ENCODE measurements around the gene ELK3. TPM values are rescaled to one million over a fixed set of nuclear protein-coding genes. Genes with fewer than 3 reads are reported as not detected.
A peak's percentile ranks its signal among the peaks of the same experiment; 100 is the strongest.

ELK3 gene
- total RNA-seq, 2 donors from 2014 or later, result 18.4 to 28.7 TPM

DNA sequence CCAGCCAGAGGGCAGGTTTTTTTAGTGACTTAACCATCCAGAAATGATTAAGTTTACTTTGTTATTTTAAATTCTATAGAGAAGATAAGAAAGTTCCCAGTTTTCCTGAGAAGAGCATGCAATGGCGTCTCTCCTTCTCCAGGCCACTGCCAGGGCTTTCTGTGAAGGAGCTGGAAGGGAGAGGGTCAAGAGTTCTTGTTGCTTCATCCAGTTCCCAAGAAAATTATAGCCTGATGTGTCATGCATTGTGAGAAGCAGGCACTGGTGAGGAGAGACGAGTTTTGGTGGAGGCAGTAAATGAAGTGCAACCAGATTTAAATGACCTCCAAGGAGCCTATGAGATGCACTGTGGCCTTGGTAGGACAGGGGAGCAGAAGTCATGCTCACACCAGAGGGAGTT lies 14.2 kb downstream of the ELK3 start:
- ATAC-seq, result peak; percentile 16 to 23
- intact Hi-C loops (cut with DNase I), result no loop called here

GRCh38 chr12:96208801-96209549 lies 14.8 kb downstream of the ELK3 start:
- peak; percentile 54 to 57 for ATAC-seq
- no peak for DNase-seq
- intact Hi-C loops (cut with DNase I), result no loop called here

More for the DNA sequence above, 14.2 kb downstream of the ELK3 start:
- no peak for DNase-seq

GRCh38 chr12:96210376-96211055 lies 16.3 kb downstream of the ELK3 start:
- ATAC-seq (peak in 1 of 2 donors; percentile 19), DNase-seq (no peak)
- intact Hi-C loops (cut with DNase I), result loop anchor here (5.0 kb wide), 3 partner anchors 43 to 292 kb away; no protein-coding TSS in a partner anchor

- intact Hi-C loops (cut with DNase I), result loop anchor here (5.0 kb wide), 3 partner anchors 45 to 290 kb away; no protein-coding TSS in a partner anchor
- ATAC-seq (no peak), DNase-seq (no peak)
Measured at GRCh38 chr12:96211988-96212387, 17.8 kb downstream of the ELK3 start.

DNA sequence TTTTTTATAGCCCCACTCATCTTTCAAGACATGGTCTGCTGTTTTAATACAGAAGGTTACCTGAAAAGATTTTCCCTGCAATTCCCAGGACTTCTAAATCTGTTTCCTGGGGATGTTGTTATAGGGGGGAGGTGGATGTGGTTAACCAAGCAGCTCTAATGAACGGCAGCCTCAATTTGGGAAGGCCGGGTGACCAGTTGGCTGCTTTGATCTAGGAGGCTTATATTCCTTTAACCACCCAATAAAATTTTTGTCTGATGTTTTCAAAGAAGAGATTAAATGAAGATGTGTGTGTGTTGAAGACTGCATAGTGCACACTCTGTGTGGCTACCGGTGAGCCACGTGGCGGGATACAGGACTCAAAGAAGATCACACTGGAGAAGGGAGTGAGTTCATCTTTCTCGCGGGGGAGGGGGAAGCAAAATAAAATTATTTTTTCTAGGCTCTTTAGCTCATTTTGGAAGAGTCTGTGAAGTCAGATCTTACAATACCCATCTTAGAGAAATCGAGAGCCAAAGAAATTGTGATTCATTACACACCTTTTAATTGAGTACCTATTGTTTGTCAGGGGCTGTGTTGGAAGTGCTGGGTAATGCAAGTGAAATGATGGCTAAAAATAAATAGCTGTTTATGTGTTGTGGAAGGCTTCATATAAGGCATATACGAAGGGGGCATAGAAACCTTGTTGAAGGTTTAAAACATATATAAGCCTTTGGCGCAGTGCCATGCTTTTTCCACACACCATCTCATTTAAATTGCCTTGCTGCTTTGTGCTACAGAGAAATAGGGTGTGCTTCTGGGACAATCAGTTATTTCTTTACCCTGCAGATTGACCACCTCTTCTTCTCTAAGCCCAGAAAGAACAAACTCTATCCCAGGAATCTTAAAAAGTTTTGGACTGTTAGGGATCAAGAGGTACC lies 18.5 kb downstream of the ELK3 start:
- DNase-seq, result no peak
- ATAC-seq, result no peak
- intact Hi-C loops (cut with DNase I), result loop anchor here (5.0 kb wide), 3 partner anchors 45 to 290 kb away; no protein-coding TSS in a partner anchor

DNA sequence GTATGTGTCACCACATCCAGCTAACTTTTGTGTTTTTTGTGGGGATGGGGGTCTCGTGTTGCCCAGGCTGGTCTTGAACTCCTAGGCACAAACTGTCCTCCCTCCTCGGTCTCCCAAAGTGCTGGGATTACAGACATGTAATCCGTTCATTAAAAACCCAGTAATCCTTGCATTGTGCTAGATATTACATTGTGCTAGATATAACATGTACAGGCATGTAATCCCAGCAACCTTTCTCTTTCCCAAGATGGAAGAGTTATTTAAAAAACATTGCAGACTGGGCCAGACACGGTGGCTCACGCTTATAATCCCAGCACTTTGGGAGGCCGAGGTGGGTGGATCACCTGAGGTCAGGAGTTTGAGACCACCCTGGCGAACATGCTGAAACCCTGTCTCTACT lies 19.7 kb downstream of the ELK3 start:
- DNase-seq (no peak), ATAC-seq (no peak)
- intact Hi-C loops (cut with DNase I), result loop anchor here (5.0 kb wide), 3 partner anchors 47 to 288 kb away; no protein-coding TSS in a partner anchor

DNA sequence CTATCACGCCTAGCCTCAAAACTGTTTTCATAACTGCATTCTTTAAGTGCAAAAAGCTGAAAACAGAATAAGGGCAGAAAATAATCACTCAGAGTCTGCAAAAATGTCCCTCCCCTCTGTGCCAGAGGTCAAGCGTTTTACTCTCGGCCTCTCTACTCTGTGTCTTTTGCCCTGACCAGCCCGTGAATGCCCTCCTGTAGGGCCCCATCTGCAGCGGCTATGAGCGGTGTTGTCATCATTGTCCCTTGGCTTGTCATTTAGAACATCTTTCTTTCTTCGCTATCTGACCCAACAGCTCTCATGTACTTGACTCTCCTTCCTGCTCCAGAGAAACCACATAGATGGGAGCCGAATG lies 21.7 kb downstream of the ELK3 start:
- intact Hi-C loops (cut with DNase I), result loop anchor here in 1 of 2 donors (1.0 kb wide), 2 partner anchors 154 to 273 kb away; partner anchors contain the start of gene CFAP54
- no peak for ATAC-seq
- DNase-seq, result no peak

DNA sequence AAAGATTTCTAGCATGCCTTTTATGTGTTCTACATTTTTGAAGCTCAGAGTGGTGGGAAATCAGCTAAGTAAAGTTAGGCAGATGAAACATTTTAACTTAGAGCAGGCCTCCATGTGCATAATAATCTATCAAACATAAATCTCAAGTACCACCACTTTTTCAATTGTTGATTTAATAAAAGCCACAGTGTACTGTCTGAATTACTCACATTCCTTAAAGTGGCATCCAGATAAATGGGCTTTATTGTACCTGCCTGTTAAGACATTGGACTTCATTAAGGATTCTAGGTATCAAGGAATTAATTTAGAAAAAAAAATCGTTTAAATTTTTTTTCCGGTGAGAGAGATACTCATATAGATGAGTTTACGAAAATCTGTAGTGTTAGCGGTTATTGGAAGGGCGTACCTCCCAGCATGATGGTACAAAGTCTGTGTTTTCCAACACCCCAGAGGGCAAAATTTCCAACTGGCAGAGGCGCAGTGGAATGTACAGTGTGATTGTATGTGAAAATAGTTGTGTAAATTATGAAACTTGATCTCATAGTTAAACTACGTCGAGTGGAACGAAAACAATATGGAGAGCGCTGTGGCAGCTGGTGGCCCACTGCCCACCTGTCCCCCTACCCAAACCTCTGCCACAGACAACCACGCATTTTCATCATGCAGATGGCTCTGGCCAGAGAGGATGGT lies 25.0 kb downstream of the ELK3 start:
- no peak for DNase-seq
- intact Hi-C loops (cut with DNase I), result no loop called here
- no peak for ATAC-seq

GRCh38 chr12:96219700-96220206 lies 25.6 kb downstream of the ELK3 start:
- DNase-seq, result peak; percentile 29
- ATAC-seq, result peak in 1 of 2 donors; percentile 23
- intact Hi-C loops (cut with DNase I), result no loop called here

DNA sequence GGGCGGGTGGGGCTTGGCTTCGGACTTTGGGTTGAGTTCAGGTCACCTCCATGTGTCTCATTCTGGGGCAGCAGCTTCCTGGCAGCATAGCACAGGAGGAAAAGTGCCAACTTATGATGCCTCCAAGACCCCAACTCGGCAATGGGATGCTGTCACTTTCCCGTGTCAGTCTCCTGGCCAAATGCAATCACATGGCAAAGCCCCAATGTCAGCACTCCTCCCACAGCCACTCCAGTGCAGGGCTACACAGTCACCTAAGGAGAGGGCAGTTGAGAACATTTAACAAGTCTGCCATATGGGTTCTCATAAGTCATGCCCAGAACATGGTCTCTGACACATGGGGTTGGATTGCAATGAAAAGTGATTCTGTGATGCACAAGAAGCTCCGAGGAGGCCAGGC lies 26.7 kb downstream of the ELK3 start:
- ATAC-seq, result peak; percentile 91 to 92
- DNase-seq, result peak; percentile 71
- intact Hi-C loops (cut with DNase I), result no loop called here

GRCh38 chr12:96221391-96221790 lies 27.2 kb downstream of the ELK3 start:
- DNase-seq (no peak), ATAC-seq (peak in 1 of 2 donors; percentile 3)
- intact Hi-C loops (cut with DNase I), result no loop called here

DNA sequence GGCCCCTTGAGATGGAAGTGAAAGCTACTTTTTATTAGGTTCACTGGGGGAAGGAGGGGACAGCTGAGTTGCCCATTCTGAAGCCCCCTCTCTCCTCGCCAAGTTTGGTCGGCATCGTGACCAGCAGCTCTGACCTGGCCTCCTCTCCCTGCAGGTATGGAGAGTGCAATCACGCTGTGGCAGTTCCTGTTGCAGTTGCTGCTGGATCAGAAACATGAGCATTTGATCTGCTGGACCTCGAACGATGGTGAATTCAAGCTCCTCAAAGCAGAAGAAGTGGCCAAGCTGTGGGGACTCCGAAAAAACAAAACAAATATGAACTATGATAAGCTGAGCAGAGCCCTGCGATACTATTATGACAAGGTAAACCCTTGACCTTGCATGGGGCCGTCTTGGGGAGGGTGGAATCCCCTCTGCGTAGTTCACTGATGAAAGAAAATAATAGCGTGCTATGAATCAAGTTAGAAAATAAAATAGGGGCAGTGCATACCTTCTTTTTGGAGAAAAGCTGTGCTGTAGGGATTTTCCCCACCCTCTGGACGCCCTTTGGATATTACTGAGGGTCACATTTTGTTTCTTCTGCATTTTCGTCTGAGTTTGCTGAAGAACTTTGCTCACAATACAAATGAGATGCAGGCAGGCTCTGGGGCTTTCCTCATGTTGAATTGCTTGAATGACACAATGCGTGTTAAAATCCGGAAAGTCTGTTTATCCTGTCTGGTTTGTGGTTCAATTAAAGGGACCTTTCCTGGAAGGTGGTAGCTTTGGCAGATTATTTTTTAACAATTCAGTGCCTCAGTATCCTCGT lies 29.4 kb downstream of the ELK3 start:
- ATAC-seq, result no peak
- intact Hi-C loops (cut with DNase I), result no loop called here

GRCh38 chr12:96224219-96224615 lies 30.0 kb downstream of the ELK3 start:
- DNase-seq (no peak), ATAC-seq (no peak)
- intact Hi-C loops (cut with DNase I), result no loop called here

More for the DNA sequence above, 29.4 kb downstream of the ELK3 start:
- no peak for DNase-seq

DNA sequence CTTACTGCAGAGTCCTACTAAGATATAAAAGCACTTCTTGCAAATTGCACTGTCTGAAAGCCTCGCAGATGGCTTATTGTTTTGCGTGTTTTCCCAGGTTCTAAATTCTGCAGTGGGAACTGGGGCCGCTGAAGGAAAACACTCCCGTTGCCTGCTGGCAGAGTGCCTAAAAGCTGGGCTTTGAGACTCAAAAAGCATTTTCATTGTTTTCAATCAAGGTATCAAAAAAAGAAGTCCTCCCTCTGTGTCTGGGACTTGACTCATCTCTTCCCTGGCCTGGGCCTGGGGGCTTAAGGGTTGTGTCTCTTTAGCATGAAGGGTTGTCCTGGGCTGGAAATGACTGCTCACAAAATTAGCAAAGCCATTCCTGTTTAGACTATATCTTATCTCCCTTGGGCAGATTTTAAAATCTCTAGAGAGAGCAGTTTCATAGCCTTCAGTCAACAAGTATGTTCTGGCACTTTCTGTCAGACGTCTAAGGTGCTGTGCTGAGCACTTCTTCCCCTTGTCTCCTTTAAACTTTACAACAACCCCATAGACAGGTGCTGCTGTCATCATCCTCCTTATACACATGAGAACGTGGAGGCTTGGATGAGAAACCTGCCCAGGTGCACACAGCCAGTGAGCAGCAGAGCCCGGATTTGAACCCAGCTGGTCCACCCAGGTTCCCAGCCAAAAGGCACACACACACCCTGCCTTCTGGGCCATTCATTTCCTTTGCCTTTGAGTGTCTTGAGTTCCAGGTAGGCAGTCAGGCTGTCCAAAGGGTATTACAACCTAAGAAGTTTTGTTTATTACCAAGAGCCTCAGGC lies 31.1 kb downstream of the ELK3 start:
- intact Hi-C loops (cut with DNase I), result no loop called here
- DNase-seq (peak; percentile 67), ATAC-seq (peak in 1 of 2 donors; percentile 2)

DNA sequence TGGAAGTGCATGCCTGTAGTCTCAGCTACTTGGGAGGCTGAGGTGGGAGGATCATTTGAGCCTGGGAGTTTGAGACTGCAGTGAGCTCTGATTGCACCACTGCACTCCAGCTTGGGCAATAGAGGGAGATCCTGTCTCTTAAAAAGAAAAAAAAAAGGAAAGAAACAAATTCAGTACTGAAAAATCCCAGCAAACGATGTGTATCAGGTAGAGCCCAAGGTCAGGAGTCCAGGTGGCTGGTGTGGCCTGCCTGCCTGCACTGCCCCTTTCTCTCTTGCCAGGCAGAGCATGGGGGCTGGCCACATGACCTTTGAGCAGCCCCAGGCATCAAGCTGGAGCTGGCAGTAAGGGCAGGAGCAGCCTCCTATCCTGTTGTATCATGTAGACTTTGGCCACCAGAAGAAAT lies 31.8 kb downstream of the ELK3 start:
- DNase-seq (no peak), ATAC-seq (no peak)
- intact Hi-C loops (cut with DNase I), result no loop called here

DNA sequence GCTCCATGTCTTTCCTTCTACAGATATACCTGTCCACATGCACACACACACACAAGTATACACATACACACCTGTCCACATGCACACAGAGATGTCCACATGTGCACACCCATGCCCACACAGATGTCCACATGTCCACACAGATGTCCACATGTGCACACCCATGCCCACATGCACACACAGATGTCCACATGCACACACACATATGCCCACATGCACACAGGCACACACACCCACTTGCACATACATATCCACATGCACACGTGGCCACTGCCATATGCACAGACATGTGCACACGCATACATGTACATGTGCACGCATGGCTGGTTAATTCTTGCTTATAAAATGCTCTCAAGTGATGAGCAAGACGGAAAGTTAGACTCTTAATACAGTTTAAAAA lies 32.2 kb downstream of the ELK3 start:
- no peak for ATAC-seq
- DNase-seq, result no peak
- intact Hi-C loops (cut with DNase I), result no loop called here

DNA sequence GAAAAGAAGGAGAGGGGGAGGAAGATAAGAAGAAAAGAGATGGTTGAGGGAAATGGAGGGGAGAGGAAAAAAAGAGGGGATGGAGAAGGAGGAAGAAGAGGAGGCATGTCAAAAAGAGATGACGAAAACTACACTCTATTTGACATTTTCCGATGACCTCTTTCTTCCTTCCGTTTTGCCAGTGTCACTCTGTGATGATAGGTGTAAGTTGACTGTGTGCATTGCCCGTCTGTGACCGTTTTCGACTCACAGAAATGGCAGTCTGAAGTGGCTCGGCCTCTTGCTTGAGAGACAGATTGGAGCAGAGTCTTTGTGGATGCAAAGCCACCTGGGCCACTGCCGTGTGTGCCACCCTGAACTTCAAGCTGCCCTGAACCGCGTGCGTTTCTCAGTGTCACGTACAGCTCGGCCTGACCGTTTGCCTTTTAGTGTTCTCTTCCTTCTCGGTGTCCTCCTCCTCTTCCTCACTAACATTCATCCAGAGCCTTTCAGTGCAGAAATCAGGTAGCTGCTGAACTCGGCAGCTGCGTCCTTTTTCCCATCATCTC lies 32.7 kb downstream of the ELK3 start:
- DNase-seq (no peak), ATAC-seq (no peak)
- intact Hi-C loops (cut with DNase I), result no loop called here

All from left cardiac atrium (tissue), 4 donors.